ENCODE results near the gene CALU. TPM values are rescaled to one million over a fixed set of nuclear protein-coding genes. Genes with fewer than 3 reads are reported as not detected.

Gene CALU
- total and polyA plus RNA-seq, 9 donors = 38.9 to 187 (median 71.0) TPM

DNA sequence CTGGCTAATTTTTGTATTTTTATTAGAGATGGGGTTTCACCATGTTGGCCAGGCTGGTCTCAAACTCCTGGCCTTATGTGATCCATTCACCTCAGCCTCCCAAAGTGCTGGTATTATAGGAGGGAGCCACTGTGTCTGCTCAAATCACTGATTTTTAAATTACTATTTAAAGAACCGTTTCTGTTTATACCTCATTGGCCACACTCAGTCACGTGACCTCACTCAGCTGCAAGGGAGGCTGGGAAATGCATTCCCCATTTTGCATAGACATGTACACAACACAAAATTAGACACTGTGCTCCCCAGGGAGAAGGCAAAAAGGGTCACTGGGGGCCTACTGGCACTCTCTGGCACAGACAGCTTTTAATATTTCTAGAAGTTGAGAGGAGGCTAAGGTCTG, 13.6 kb upstream of the CALU start:
- TF ChIP-seq POLR2A (IDR thresholded peaks at IDR 0.05) (no peak), EP300 (IDR thresholded peaks at IDR 0.05) (no peak)
- TF ChIP-seq, protein P1, sequence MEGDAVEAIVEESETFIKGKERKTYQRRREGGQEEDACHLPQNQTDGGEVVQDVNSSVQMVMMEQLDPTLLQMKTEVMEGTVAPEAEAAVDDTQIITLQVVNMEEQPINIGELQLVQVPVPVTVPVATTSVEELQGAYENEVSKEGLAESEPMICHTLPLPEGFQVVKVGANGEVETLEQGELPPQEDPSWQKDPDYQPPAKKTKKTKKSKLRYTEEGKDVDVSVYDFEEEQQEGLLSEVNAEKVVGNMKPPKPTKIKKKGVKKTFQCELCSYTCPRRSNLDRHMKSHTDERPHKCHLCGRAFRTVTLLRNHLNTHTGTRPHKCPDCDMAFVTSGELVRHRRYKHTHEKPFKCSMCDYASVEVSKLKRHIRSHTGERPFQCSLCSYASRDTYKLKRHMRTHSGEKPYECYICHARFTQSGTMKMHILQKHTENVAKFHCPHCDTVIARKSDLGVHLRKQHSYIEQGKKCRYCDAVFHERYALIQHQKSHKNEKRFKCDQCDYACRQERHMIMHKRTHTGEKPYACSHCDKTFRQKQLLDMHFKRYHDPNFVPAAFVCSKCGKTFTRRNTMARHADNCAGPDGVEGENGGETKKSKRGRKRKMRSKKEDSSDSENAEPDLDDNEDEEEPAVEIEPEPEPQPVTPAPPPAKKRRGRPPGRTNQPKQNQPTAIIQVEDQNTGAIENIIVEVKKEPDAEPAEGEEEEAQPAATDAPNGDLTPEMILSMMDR (IDR thresholded peaks at IDR 0.05) = no peak
- Histone ChIP-seq H3K9me3 (no peaks in the 10 kb centered on the region), H3K4me3 (no peak overlapping the region), H3K27ac (no peak overlapping the region), H3K27me3 (no peaks in the 10 kb centered on the region), H3K36me3 (no peaks in the 10 kb centered on the region), H3K4me1 (ENCODE audit: insufficient read depth) (no peaks in the 10 kb centered on the region)
- no peak for DNase-seq
- WGBS, 3 donors = 87 to 90% (median 88%) methylated on average over 2 of the region's 2 CpGs
- intact Hi-C loops (cut with DNase I) = no loop called here

DNA sequence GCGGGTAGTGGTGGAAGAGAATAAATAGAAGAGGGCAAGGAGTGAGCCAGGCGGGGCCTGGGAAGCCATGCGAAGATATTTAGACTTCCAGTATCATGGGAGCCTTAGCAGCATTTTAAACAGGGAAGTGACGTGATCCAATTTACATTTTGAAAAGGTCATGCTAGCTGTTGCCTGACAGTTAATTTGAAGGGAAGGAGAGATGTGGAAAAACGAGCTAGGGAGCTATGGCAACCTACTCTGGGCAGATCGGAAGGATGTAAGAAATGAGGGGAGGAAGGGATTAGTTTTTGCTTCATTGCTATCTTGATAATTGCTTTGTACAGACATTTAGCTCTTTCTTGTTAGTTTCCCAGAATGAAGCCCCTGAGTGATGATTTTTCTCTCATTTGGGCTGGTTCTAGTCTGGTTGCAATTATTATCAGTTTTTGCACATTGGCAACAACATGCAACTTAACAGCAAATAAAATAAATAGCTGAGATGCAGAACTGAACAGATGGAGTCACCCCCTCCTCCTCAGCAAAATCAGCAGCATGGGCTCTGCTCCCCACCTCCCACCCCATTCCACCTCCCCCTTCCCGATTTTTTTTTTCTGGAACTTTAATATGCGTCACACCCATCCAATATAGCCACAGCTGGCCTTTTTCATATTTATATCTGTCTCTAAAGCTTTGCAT, 13.0 kb upstream of the CALU start:
- Histone ChIP-seq H3K9me3 (no peaks in the 10 kb centered on the region), H3K27ac (no peak overlapping the region), H3K36me3 (no peaks in the 10 kb centered on the region), H3K4me1 (ENCODE audit: insufficient read depth) (no peaks in the 10 kb centered on the region), H3K27me3 (no peaks in the 10 kb centered on the region), H3K4me3 (no peak overlapping the region)
- WGBS, 3 donors = 51 to 63% (median 53%) methylated on average over 8 of the region's 8 CpGs
- TF ChIP-seq EP300 (IDR thresholded peaks at IDR 0.05) = no peak
- no peak for TF ChIP-seq POLR2A (IDR thresholded peaks at IDR 0.05)
- TF ChIP-seq, protein P1 (IDR thresholded peaks at IDR 0.05) = no peak
- intact Hi-C loops (cut with DNase I) = no loop called here
- no peak for DNase-seq

DNA sequence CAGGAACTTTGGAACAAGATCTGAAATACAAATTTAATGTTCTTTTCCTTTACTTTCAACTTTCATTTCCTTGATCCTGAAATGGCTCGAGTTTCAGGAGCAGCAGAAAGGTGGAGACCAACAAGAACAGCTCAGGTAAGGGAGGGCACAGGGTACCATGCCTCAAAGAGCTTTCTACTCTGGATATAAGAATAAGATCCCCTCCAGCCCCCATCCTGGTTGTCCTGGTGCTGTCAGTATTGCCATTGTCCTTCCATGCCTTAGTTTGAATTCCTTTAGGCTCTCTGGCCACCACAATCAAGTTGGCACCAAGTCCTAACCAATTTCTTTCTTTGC, 12.5 kb upstream of the CALU start:
- Histone ChIP-seq H3K9me3 (no peaks in the 10 kb centered on the region), H3K27ac (no peak overlapping the region), H3K27me3 (no peaks in the 10 kb centered on the region), H3K4me3 (no peak overlapping the region), H3K36me3 (no peaks in the 10 kb centered on the region), H3K4me1 (ENCODE audit: insufficient read depth) (no peaks in the 10 kb centered on the region)
- no peak for DNase-seq
- intact Hi-C loops (cut with DNase I) = no loop called here
- TF ChIP-seq, protein P1 (IDR thresholded peaks at IDR 0.05) = no peak
- 7 to 28% (median 20%) methylated on average over 1 of the region's 1 CpG for WGBS, 3 donors

DNA sequence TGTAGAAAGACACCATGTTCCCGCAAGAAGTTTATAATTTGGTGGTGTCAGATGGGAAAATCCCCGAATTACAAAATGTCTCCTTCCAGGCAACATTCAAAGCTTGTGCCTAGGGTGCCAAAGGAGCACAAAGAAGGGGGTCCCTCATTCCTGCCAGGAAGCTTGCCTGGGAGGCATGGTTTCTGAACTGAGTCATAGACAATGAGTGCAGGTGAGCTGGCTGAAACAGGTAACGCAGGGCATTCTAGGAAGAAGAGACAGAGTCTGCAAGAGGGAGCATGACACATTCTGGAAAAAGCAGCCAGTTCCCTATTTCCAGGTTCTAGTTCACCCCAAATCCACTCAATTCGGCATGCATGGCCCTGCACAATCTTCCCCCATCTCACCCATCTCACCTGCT, 11.9 kb upstream of the CALU start:
- Histone ChIP-seq H3K4me1 (ENCODE audit: insufficient read depth) (no peaks in the 10 kb centered on the region), H3K27me3 (no peaks in the 10 kb centered on the region), H3K4me3 (no peak overlapping the region), H3K36me3 (no peaks in the 10 kb centered on the region), H3K9me3 (no peaks in the 10 kb centered on the region), H3K27ac (no peak overlapping the region)
- 91 to 94% (median 93%) methylated on average over 4 of the region's 4 CpGs for WGBS, 3 donors
- no peak for DNase-seq
- intact Hi-C loops (cut with DNase I) = no loop called here
- TF ChIP-seq POLR2A (IDR thresholded peaks at IDR 0.05) (no peak), EP300 (IDR thresholded peaks at IDR 0.05) (no peak)
- TF ChIP-seq, protein P1 (IDR thresholded peaks at IDR 0.05) = no peak
